IPS DF 4.7 (cell line): ENCODE results near the gene UPF3A.
"Not testable (repeated sequence)": the region's sequence is repeated elsewhere in the genome, so short reads cannot be mapped to it uniquely, and the experiment has no call there.

Experiments used
- DNase-seq: peaks from one replicate; pipeline ENCODE4 v3.0.0-alpha.2; 2013; ENCODE audit warnings: low spot score; ENCODE audit errors: extremely low read depth

The UPF3A gene

GRCh38 chr13:114334305-114335053 lies 53.1 kb downstream of the UPF3A start:
- no peak for DNase-seq

DNA sequence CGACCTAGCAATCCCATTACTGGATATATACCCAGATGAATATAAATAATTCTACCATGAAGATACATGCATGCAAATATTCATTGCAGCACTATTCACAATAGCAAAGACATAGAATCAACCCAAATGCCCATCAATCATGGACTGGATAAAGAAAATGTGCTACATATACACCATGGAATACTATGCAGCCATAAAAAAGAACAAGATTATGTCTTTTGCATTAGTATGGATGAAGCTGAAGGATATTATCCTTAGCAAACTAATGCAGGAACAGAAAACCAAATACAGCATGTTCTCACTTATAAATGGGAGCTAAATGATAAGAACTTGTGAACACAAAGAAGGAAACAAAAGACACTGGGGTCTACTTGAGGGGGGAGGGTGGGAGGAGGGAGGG lies 55.1 kb downstream of the UPF3A start:
- DNase-seq = not testable (repeated sequence)

GRCh38 chr13:114338959-114339358 lies 57.6 kb downstream of the UPF3A start:
- DNase-seq = no peak

DNA sequence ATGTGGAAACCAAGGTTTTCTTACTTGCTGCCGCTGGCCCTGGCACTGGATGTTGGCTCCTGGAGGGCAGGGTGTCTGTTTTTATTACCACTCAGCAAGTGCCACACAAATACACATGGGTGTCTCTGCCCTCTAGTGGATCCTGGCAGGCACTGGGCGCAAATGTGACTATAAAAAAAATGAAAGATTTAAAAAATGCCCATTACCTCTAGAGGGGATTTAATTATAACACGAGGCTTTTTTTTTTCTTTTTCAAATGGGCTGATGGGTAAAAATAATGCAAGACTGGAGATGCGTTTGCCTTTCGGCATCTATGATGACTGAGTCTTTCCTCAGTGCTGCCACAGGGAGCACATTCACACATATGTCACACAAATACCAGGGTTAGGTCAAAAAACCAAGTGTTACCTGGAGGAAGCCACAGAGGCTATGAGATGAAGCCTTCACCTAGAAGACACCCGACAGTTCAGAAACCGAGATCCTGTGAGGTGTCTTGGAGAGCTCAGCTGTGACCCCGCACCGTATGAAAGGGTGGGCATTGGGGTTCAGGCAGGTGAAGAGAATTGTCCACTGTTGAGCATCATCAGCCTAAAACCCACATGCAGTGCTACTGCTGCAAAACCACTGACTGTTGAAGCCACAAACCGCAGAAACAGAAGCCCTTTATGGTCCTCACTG lies 58.6 kb downstream of the UPF3A start:
- no peak for DNase-seq

GRCh38 chr13:114341003-114341777 lies 59.8 kb downstream of the UPF3A start:
- DNase-seq = no peak

GRCh38 chr13:114347256-114347655 lies 65.9 kb downstream of the UPF3A start:
- DNase-seq = not testable (repeated sequence)

DNA sequence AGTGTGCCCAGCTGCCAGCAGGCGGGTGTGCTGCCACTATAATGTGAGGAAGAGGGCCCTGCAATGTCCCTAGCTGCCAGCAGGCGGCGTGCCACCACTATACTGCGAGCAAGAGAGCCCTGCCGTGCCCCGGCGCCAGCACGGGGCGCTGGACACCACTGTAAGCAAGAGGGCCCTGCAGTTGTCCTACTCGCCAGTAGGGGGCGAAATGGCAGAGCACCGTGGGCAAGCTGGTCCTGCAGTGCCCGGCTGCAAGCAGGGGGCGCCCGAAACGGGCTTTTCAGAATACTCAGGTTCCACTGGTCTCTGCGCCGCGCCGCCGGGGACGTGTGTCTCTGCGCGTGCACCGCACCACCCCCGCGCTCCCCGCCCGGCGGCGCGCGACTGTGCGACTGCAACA lies 71.4 kb downstream of the UPF3A start:
- not testable (repeated sequence) for DNase-seq

DNA sequence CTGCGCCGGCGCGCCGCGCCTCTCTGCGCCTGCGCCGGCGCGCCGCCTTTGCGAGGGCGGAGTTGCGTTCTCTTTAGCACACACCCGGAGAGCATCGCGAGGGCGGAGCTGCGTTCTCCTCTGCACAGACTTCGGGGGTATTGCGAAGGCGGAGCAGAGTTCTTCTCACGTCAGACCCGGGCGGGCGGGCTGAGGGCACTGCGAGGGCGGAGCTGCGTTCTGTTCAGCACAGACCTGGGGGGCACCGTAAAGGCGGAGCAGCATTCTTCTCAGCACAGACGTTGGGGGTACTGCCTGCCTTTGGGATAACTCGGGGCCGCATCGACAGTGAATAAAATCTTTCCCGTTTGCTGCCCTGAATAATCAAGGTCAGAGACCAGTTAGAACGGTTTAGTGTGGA lies 72.0 kb downstream of the UPF3A start:
- DNase-seq = not testable (repeated sequence)
